Midbrain (tissue), 1 donor: ENCODE measurements around the gene ARHGAP24.
"Not testable (repeated sequence)": the region's sequence is repeated elsewhere in the genome, so short reads cannot be mapped to it uniquely, and the experiment has no call there.

Experiments used
- DNase-seq: peaks from one replicate; lab custom pipeline; 2025; lab: John Stamatoyannopoulos, UW

Gene ARHGAP24

DNA sequence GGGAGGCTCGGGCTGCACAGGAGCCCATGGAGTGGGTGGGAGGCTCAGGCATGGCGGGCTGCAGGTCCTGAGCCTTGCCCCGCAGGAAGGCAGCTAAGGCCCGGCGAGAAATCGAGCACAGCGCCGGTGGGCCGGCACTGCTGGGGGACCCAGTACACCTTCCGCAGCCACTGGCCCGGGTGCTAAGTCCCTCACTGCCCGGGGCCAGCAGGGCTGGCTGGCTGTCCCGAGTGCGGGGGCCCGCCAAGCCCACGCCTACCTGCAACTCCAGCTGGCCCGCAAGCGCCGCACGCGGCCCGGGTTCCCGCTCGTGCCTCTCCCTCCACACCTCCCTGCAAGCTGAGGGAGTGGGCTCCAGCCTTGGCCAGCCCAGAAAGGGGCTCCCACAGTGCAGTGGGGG, 546.7 kb downstream of the ARHGAP24 start:
- DNase-seq = not testable (repeated sequence)

GRCh38 chr4:86026720-86027119, 551.8 kb downstream of the ARHGAP24 start:
- no peak for DNase-seq

- DNase-seq = no peak
Measured at GRCh38 chr4:86031927-86032326, 557.0 kb downstream of the ARHGAP24 start.

DNA sequence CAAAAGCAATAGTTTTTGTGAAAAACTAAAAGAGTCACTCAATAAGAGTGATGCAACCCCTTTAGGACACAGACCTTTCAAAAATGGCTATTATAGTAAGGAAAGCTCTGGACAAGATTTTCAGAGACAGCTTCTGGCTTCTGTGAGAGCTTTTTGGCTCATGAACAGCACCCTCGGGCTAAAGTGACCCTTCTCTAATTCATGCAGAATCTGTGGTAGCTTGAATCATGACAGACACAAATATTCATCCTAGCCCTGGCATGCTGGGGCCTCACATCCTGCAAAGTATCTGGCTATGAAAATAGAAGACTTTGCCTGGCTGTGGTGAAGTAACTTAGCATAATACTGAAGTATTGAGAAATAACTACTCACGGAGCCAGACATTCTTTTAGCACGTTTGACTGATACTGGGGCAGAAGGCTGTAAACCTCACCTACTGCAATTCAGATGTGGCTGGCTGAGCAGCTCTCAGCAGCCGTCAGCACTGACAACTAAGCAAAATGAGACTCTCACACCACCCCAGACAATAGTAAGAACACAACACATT, 557.6 kb downstream of the ARHGAP24 start:
- DNase-seq = no peak

- peak; percentile 49 for DNase-seq
Measured at GRCh38 chr4:86033171-86033570, 558.2 kb downstream of the ARHGAP24 start.

DNA sequence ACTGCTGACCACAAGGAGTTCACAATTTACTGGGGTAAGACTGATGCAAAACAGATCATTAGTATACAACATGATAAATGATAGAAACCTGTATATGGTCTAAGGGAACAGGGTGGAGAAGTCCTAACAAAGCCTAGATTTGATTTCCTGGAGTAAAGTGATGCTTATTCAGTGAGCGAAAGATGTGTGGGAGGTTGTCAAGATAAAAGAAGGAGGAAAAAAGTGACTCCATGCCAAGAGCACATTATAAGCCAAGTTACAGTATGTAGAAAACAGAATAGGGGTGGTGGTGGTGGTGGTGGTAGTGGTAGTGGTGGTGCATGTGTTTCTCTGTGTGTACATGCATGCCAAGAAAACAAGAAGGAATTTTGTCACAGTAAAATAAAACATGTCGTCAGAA, 559.7 kb downstream of the ARHGAP24 start:
- DNase-seq = no peak

DNA sequence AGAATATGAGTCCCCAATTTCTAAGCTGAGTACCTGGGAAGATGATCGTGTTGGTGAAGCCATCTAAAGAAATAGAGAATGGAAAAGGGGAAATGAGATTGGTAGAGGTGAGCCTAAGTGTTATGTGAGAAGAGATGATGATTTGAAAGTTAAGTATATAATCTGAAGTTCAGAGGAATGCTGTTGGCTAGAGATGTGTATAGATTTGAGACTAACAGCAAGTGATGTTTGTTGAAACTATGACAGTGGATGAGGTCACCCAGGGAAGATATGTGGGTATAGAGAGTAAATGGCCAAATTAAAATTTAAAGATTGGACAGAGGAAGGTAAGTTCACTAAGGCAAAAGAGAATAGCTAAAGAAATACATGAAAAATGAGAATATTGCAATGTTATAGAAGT, 560.7 kb downstream of the ARHGAP24 start:
- DNase-seq = no peak

GRCh38 chr4:86036736-86037135, 561.8 kb downstream of the ARHGAP24 start:
- no peak for DNase-seq

- no peak for DNase-seq
Measured at GRCh38 chr4:86038037-86038436, 563.1 kb downstream of the ARHGAP24 start.

GRCh38 chr4:86043755-86044592, 569.0 kb downstream of the ARHGAP24 start:
- peak; percentile 71 for DNase-seq

DNA sequence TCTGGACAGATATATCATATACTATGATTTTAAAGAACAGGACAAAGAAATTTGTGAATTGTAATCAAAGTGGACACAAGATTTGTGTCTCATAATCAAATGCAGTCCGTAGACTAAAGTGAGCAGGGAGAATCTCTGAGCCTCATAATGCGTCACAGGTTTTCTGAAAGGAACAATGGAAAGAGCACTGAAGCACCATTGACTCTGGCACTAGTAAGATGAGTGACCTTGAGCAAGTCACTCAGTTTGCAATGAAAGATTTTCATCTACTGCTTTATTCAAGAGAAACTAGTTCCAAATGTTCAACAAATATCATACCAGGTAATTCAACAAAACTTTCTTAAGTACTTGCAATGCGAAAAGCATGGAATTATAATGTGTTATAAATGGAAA, 569.6 kb downstream of the ARHGAP24 start:
- no peak for DNase-seq

- no peak for DNase-seq
Measured at GRCh38 chr4:86048426-86048825, 573.5 kb downstream of the ARHGAP24 start.

DNA sequence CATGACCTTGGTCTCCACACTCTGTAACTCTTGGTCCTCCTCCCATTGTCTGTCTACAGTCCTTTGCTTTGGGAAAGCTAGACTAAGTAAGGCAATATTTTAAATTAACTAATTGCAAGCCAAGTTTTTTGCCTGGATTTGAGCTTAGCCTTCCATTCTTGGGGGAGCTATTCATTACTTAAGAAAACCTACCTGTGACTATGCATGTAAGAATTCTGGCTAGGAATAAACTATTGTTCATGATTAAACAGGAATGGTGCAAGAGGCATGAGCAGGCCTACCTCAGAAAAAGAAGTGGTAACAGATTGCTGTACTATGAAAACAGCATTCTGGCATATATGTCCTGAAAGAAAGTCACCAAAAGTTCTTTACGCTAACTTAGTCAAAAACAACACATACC, 575.5 kb downstream of the ARHGAP24 start:
- DNase-seq = no peak
